Skin epidermis (tissue), 12 donors: Measurements from ENCODE around the gene SLC25A19.
"Not testable (repeated sequence)": the region's sequence is repeated elsewhere in the genome, so short reads cannot be mapped to it uniquely, and the experiment has no call there.

Experiments used
- H3K27ac ChIP-seq, 21 experiments: fragments of 200-600 bp; sonication (generic) in 11 of 21; one replicate each; pipeline ENCODE4 v1.5.0; 2020; ENCODE audit warnings: mild to moderate bottlenecking in 3 of 21, inconsistent platforms in 2 of 21, moderate library complexity in 2 of 21
- H3K4me3 ChIP-seq, 7 experiments: fragments of 200-600 bp; sonication (generic) in 2 of 7; one replicate each; pipeline ENCODE4 v1.5.0; 2020; ENCODE audit warnings: inconsistent platforms in 2 of 7, mild to moderate bottlenecking in 2 of 7, moderate library complexity in 1 of 7

Gene SLC25A19

DNA sequence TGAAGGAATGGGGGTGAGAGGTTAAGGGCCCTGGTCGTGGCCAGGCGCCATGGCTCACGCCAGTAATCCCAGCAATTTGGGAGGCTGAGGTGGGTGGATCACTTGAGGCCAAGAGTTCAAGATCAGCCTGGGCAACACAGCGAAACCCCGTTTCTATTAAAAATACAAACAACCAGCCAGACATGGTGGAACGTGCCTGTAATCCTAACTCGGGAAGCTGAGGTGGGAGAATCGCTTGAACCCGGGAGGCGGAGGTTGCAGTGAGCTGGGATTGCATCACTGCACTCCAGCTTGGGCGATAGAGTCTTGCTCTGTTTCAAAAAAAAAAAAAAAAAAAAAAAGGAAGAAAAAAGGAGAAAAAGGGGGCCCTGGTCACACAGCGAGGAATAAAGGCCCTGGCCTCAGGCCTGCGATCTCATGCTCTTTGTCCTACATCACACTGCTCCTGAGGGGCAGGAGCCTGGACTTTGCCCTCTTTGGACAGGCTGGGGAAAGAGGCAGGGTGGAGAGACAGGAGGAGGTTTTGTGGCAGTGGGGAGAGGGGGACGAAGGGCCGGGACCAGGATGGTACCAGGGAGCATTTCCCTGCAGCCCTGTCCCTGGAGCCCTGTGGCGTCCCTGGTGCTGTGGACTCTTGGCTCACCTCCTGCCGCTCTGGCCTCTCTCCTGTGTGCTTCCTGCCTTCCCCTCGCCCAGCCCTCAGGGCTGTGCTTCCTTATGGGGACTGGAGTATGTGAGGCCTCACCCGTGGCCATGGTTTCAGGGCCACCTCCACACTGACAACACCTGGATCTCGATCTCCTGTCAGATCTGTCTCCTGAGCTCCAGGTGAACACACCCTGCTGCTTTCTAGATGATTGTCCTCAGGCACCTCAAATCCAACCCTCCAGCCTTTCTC lies 19.7 kb upstream of the SLC25A19 start:
- peak overlapping the region in 15 of 21 experiments; percentile 9 to 77 (median 55) for H3K27ac ChIP-seq
- H3K4me3 ChIP-seq = no peak overlapping the region

DNA sequence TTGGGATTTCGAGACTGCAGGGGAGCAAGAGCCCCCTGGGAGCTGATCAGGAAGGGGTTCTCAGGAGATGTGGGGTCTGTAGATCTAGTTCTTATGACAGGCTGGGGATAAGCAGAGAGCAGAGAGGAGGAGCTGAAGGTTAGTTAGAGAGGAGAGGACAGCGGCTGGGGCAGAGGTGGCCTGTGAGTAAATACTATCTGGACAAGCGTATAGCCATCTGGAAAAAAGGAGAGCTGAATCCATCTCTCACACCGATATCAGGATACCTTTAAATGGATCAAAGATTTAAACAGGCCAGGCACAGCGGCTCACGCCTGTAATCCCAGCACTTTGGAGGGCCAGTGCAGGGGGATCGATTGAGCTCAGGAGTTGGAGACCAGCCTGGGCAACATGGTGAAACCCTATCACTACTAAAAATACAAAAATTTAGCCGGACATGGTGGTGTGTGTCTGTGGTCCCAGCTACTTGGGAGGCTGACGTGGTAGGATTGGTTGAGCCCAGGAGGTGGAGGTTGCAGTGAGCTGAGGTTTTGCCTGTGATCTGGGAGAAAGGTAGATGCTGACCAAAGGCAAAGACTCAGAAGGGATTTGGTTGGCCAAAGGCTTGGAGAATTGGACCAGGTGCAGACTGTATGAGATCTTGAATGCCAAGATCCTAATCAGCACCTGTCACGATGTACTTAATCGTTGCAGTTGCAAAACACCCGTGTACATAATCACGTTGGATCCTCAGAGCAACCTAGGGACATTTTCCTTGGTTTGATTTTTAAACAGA lies 18.9 kb upstream of the SLC25A19 start:
- peak overlapping the region in 2 of 21 experiments; percentile 56 to 72 for H3K27ac ChIP-seq
- no peak overlapping the region for H3K4me3 ChIP-seq

DNA sequence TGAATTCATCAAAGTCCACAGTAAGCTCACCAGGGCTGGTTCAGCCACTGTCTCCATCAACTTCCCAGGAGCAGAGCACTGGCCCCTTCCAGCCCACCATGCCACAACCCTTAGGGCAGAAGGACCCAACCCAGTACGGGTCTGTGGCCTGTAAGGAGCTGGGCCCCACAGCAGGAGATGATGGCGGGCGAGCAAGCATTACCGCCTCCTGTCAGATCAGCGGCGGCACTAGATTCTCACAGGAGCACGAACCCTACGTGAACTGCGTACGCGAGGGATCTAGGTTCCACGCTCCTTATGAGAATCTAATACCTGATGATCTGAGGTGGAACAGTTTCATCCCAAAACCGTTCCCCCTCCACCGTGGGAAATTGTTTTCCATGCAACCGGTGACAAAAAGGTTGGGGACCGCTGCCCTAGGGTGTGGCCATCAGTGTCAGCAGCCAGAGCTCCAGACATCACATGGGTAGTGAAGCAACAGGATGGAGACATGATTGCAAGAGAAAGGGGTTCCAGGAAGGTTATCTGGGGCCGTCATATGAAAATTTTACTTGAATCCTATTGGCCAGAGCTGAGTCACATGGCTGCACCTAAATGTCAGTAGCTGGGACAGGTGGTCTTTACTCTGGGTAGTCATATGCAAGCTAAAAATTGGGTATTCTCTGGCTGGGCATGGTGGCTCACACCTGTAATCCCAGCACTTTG lies 12.4 kb upstream of the SLC25A19 start:
- Histone ChIP-seq H3K27ac (no peak overlapping the region), H3K4me3 (no peak overlapping the region)

DNA sequence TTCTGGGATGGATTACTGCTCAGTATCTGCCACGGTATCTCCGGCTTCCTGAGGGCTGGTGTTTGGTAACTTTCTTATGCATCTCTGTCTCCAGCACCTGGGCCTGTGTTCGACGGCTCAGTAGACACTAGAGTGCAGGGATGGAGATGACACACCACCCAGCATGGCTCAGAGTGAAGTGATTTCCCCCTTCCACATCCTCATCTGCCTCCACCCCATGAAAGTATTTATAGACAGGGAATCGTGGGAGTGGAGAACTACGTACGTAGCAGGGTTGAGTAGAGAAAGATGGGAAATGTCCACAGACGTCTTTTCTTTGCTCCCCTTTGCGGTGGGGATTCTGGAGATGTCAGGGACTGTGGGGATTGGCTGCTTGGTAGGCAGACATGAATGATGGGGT lies 11.8 kb upstream of the SLC25A19 start:
- H3K27ac ChIP-seq = peak overlapping the region in 1 of 21 experiments; percentile 23
- H3K4me3 ChIP-seq = no peak overlapping the region

DNA sequence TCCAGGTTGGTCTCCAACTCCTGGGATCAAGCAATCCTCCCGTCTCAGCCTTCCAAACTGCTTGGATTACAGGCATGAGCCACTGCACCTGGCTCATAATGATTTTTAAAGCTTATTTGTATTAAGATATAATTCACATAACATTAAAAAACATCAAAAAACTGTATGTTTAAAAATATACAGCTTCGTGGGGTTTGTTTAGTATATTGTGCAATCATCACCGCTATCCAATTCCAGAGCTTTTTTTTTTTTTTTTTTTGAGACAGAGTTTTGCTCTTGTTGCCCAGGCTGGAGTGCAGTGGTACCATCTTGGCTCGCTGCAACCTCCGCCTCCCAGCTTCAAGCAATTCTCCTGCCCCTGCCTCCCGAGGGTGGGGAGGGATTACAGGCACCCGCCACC lies 11.0 kb upstream of the SLC25A19 start:
- no peak overlapping the region for H3K27ac ChIP-seq

DNA sequence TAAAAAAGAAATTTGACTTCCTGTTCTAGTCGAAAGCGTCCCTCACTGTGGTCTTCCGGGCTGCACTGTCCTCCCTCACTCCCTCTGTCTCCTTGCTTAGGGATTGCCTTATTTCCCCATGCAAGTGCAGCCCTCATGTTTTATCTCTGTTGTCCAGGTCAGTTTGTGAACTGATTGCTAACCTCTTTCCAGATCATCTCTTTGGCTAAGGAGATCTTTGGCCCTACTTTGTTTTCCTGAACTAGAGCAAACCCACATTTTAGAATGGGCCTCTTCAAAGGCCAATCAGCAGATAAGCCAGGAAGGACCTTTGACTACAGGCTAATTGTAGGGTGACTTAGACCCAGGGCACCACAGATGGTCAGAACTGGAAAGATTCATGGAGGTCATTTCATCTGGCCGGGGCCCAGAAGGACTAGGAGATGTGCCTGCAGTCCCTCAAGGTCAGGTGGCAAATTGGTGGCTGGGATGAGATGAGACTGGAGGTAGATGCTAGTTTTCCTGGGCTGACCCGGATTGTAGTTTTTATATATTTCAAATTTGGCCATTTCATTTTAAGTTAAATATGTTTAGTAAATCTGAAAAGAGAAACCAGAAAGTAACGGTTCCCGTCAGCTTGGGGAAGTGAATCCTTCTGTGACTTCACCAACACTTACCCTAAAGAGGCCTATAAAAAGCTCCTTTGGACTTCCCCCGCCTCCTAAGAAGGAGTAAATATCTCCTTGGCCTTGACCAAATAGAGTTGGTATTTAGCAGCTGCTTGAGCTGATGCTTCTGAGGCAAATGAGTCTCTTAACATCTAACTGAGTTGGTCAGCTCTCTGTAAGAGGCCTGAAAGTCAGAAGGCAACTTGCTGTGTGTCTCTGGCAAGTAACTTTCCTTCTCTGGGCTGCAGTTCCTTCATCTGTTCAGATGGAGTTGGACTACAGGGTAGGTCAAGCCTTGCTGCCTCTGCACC lies 6.2 kb upstream of the SLC25A19 start:
- Histone ChIP-seq H3K27ac (peak overlapping the region in 20 of 21 experiments; percentile 31 to 82 (median 72)), H3K4me3 (no peak overlapping the region)

More for the DNA sequence above, 11.0 kb upstream of the SLC25A19 start:
- H3K4me3 ChIP-seq = no peak overlapping the region

DNA sequence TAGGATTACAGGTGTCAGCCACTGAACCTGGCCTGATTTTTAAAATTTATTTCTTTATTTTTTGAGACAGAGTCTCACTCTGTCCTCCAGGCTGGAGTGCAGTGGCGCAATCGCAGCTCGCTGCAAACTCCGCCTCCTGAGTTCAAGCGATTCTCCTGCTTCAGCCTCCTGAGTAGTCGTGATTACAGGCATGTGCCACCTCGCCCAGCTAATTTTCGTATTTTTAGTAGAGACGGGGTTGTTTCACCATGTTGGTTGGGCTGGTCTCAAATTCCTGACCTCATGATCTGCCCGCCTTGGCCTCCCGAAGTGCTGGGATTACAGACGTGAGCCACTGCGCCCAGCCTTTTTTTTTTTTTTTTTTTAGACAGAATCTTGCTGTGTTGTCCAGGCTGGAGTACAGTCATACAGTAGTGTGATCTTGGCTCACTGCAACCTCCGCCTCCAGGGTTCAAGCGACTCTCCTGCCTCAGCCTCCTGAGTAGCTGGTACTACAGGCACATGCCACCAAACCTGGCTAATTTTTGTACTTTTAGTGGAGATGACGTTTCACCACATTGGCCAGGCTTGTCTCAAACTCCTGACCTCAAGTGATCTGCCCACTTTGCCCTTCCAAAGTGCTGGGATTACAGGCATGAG lies 3.7 kb upstream of the SLC25A19 start:
- not testable (repeated sequence) for H3K4me3 ChIP-seq
- H3K27ac ChIP-seq = peak overlapping the region in 4 of 21 experiments; percentile 29 to 72 (median 54)

DNA sequence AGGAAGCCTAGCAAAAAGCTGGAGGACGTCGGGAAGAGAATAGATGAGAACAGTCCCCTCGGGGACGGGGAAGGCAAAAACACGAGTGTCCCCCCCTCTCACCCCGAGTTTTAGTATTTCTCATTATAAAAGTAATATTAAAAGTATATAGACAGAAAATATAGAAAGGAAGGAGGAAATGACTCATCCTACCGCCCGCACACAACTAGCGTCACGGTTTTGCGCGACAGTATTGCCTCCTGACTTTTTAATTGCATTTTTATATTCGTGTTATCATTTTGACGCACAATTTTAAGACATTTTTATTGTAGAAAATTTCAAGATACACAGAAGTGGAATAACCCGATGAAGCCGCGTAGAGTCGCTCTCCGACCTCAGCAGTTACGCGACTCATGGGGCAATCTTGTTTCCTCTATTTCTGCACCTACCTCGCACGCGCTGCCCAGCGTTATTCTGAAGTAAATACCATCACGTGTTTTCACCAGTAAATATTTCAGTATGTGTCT lies 652 bp upstream of the SLC25A19 start:
- Histone ChIP-seq H3K27ac (peak overlapping the region; percentile 77 to 98 (median 93)), H3K4me3 (peak overlapping the region; percentile 43 to 87 (median 80))

DNA sequence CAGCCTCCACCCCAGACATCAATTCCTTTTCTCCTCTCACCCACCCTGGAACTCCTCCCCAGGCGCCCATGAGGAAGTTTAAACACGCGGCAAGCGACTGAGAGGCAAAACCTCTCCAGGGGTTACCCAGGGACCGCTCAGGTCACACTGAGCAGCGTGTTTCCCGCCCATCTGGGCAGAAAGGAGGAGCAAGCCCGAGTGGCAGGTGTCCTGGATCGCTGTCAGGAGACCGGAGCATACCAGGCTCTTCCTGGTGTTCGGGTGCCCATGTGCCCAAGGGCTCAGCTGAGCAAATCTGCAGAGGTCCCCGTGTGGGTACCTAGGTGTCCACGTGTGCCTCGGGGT lies 491 bp downstream of the SLC25A19 start:
- peak overlapping the region; percentile 8 to 98 (median 91) for H3K27ac ChIP-seq

DNA sequence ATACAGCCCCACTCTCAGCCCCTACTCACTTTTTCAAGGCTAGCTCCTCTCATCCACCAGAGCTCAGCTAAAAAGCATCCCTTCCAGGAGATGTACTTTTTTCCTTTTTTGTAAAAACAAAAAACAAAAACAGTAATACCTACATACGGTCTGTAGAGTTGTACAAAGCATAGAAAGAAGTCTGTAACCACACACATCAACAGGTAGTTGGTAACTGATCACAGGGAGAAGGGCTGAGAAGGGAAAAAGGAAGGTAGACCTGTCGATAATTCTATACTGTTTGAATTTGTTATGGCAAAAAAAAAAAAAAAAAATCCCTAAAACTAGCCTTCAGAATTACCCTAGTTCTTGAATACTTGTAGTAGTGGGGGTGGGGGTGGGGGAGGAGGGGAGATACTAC lies 874 bp downstream of the SLC25A19 start:
- peak overlapping the region; percentile 43 to 87 (median 80) for H3K4me3 ChIP-seq
- peak overlapping the region in 13 of 21 experiments; percentile 36 to 98 (median 93) for H3K27ac ChIP-seq

More for the DNA sequence above, 491 bp downstream of the SLC25A19 start:
- H3K4me3 ChIP-seq = peak overlapping the region; percentile 43 to 87 (median 80)

DNA sequence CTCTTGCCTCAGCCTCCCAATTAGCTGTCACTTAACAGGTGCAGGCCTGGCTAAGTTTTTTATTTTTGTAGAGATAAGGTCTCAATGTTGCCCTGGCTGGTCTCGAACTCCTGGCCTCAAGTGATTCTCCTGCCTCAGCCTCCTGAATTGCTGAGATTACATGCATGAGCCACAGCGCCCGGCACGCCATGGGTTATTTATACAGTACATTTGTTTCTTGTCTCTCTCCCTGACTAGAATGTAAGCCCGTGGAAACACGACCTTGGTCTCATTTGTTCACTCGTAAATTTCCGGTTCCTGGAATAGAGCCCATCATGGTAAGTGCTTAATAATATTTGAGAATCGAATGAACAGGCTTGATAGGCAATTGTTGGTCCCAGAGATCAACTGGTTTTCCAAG lies 2.0 kb downstream of the SLC25A19 start:
- H3K4me3 ChIP-seq = no peak overlapping the region
- H3K27ac ChIP-seq = no peak overlapping the region

DNA sequence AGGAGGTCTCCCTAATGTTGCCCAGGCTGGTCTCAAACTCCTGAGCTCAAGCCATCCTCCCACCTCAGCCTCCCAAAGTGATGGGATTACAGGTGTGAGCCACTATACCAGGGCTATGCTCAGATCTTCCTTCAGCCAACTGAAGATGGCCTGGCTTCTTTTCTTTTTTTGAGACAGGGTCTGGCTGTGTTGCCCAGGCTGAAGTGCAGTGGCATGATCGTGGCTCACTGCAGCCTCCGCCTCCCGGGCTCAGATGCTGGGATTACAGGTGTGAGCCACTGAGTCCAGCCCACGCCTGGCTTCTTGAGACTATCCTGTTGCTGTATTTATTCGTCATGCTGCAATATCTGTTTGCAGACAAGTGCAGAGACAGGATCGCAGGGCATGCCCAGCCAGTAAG lies 4.1 kb downstream of the SLC25A19 start:
- no peak overlapping the region for H3K27ac ChIP-seq
- no peak overlapping the region for H3K4me3 ChIP-seq

DNA sequence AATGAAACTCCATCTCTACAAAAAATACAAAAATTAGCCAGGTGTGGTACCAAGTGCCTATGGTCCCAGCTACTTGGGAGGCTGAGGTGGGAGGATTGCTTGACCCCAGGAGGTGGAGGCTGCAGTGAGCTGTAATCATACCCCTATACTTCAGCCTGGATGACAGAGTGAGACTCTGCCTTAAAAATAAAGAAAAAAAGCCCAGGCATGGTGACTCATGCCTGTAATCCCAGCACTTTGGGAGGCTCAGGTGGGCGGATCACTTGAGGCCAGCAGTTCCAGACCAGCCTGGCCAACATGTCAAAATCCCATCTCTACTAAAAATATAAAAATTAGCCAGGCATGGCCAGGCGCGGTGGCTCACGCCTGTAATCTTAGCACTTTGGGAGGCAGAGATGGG lies 9.0 kb downstream of the SLC25A19 start:
- H3K4me3 ChIP-seq, H3K27ac ChIP-seq: not testable (repeated sequence)

DNA sequence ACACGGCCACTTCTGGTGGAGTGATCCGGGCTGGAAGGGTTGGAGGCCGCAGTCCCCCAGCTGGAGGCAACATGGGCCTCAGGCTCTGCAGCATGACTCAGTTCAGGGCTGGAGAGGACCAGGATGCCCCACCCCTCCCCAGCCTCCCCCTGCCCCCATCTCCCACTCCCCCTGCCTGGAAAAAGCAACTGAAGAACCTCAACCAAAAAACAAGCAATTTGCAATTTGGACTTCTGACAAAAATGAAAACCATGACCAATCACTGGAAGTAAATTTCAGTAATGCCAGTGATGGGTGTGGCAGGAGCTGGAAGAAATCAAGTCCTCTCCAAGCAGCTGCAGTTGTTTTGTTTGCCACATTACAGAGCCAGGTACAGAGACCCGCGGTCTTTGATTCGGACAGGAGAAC lies 11.6 kb downstream of the SLC25A19 start:
- H3K27ac ChIP-seq = peak overlapping the region in 3 of 21 experiments; percentile 6 to 49 (median 24)
- no peak overlapping the region for H3K4me3 ChIP-seq

DNA sequence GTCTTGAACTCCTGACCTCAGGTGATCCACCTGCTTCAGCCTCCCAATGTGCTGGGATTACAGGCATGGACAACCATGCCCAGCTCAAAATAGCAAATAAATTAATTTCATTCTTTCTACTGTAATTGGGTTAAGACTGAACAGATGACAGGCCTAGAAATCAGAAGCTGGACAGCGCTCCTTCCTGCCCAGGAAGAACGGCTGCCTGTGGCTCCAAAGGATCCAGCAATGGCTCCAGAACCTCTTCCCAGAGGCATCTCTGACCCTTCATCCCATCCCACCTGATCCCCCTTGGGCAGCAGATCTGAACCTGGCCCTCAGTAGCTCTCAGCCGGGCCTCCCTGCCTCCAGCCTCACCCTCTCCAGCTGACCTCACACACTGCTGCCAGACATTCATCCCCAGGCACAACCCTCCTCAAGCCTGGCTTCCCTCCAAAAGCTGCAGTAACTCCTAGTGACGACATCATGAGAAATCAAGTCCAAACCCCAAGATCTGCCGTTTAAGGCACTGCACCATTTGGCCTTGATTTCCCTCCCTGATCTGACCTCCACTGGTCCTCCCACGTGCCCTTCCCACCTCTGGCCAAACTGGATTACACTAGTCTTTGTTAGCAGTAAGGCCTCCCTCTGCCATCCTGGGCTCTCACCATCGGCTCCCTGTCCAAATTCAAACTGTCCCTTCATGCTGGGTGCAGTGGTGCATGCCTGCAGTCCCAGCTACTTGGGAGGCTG lies 15.1 kb downstream of the SLC25A19 start:
- Histone ChIP-seq H3K4me3 (no peak overlapping the region), H3K27ac (no peak overlapping the region)

DNA sequence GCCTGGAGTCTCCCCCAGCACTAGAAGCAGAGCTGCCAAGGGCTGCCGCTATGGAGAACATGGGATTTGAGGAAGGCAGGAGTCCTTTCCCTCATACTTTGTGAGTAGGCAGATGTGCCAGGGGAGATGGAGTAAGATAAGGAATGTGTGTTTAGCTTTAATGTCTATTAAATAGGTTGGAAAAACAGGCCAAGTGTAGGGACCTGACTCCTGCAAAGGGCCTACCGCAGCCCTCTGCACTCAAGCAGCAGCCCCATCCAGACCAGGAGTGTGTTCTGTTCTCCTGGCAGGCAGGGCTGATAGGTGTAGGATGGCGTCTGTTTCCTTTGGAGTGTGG lies 16.4 kb downstream of the SLC25A19 start:
- peak overlapping the region in 4 of 21 experiments; percentile 2 to 96 (median 90) for H3K27ac ChIP-seq
- H3K4me3 ChIP-seq = no peak overlapping the region

DNA sequence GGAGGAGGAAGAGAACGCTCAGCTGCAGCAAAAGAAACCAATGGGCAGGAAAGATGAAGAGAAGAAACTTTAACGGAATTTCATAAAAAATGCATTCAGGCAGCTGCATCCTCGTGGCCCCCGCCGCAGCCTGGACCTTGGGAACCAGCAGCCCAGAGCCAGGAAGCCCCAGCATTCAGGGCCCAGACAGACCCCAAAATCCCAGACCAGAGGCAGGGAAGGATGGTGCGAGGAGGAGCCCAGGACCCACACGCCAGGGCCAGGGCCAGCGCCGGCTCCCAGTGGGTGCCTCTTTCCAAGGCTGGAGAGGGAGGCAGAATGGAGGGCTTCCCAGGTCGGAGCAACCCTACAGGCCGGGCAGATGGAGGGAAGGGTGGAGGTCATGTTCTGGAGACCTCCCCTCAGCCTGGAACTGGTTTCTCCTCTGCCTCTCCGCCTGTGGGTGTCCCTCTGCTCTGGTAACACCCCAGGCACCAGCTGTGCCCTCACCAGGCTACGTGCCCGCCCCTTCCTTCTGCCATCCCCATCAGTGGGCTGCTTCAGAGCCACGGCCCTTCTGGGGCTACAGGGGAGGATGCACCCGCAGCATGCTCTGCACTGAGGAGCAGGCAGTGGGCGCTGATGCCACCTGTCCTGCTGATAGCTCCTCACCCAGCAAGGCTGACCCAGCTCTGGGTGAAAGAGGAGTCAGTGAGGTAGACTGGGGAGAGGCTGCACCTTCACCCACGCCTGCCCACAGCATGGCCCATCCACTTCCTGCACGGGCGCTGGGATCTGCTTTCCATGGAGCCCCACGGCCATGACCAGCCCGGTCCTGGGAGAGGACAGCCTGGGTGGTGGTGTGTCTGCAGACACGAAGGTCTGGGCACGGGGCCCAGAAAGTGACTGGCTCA lies 17.0 kb downstream of the SLC25A19 start:
- Histone ChIP-seq H3K27ac (peak overlapping the region in 19 of 21 experiments; percentile 2 to 97 (median 87)), H3K4me3 (peak overlapping the region; percentile 67 to 95 (median 84))
